Epithelial cell of proximal tubule (primary cell): ENCODE data around the gene QRFP. TPM values are rescaled to one million over a fixed set of nuclear protein-coding genes. Genes with fewer than 3 reads are reported as not detected.

Experiments
- DNase-seq: peaks from one replicate; pipeline ENCODE4 v3.0.0-alpha.2; 2011; ENCODE audit warnings: low read depth
- H3K4me3 ChIP-seq: 2 replicates; pipeline ENCODE4 v1.5.1; 2011; ENCODE audit warnings: low read depth, mild to moderate bottlenecking, low read length
- CTCF ChIP-seq: conservative IDR thresholded peaks from 2 replicates; pipeline ENCODE4 v1.5.1; 2012; ENCODE audit warnings: low read depth, mild to moderate bottlenecking, low read length
- total RNA-seq: library from RNA; depleted of rRNA; stranded (reverse); fragments of >200 nt; gene quantifications from 2 replicates; pipeline ENCODE4 v1.2.3, GENCODE V29; 2015

The QRFP gene
- total RNA-seq, 1 donor from 2014 or later, result not detected

- TF ChIP-seq CTCF, result peak; percentile 25
- H3K4me3 ChIP-seq, result no peak overlapping the region
- DNase-seq, result peak; percentile 96
Observed at GRCh38 chr9:130847306-130848217, 49.0 kb downstream of the QRFP start.

- TF ChIP-seq CTCF, result no peak
- no peak for DNase-seq
- H3K4me3 ChIP-seq, result peak overlapping the region; percentile 27
Observed at GRCh38 chr9:130846487-130847305, 49.9 kb downstream of the QRFP start.

DNA sequence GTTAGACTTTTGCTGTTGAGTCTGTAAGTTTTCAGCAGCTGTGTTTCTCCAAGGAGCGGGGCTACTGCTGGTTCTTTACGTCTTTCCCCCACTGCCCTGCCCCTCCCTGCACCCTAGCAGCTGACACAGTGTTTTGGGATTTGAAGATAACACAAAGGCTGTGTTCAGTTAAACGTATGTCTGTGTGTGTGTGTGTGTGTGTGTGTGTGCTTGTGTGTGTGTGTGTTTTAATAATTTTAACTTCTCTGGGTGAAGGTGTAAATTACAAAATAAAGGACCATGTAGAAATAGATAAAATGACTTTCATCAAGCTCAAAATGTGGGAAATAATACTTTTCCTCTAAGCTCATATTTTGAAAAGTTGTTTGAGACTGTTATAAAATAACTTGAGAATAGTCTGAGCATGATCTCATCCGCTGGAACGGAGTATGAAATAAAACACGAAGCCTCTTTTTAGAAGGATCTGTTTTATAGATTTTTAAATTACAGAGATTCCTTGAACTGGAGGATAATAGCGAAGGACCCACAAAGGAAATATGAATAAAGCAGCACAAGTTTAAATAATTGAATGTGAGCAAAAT is 50.6 kb downstream of the QRFP start:
- no peak for TF ChIP-seq CTCF

DNA sequence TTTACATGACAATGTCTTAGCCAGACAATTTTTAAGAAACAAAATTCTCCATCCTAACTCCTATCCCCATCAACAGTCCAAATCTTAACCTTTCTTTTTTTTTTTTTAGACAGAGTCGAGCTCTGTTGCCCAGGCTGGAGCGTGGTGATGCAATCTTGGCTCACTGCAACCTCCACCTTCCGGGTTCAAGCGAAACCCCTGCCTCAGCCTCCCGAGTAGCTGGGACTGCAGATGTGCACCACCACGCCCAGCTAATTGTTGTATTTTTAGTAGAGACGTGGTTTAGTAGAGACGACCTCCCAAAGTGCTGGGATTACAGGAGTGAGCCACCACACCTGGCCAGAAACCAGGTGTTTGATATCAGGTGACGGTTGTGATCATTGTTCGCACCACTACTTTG is 51.4 kb downstream of the QRFP start:
- no peak overlapping the region for H3K4me3 ChIP-seq
- no peak for DNase-seq
- no peak for TF ChIP-seq CTCF

More for the DNA sequence above, 50.6 kb downstream of the QRFP start:
- DNase-seq, result no peak
- H3K4me3 ChIP-seq, result peak overlapping the region; percentile 27

DNA sequence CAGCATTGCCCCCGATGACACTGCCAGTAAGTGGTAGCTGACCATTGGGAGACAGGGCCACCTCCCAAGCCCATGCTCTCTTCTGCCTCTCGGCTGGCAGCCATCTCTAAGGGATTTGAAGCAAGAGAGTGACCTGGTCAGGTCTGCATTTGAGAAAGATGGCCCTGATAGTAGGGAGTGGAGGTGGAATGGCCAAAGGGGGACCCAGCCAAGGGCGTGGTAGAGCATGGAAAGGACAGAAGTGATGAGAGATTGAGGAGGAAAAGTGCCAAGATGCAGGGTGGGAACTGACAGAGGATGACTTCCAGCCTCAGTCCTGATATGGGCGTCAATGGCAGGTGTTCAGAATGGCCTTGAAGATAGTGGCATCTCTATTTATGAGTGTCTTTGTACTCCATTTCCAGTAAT is 52.6 kb downstream of the QRFP start:
- TF ChIP-seq CTCF, result no peak
- no peak overlapping the region for H3K4me3 ChIP-seq
- DNase-seq, result no peak

- DNase-seq, result no peak
- H3K4me3 ChIP-seq, result no peak overlapping the region
- TF ChIP-seq CTCF, result no peak
Observed at GRCh38 chr9:130843049-130843908, 53.3 kb downstream of the QRFP start.
